BJ (cell line): ENCODE data around the gene CIDEB. TPM values are rescaled to one million over a fixed set of nuclear protein-coding genes. Genes with fewer than 3 reads are reported as not detected.

Experiments used
- CTCF ChIA-PET: fragments of 350-600 bp; formaldehyde crosslinking; extraction: SDS; loops from one replicate; lab custom pipeline; 2021; ENCODE audit warnings: antibody characterized with exemption, inconsistent platforms; lab: Yijun Ruan, JAX
- POLR2A ChIA-PET: fragments of 300-600 bp; sonication (Branson Sonifier 250); formaldehyde crosslinking; extraction: SDS; loops from one replicate; lab custom pipeline; 2021; ENCODE audit warnings: antibody characterized with exemption; lab: Charles Lee
- DNase-seq: peaks from one replicate; pipeline ENCODE4 v3.0.0-alpha.2; 2011; ENCODE audit warnings: low read depth
- H3K27me3 ChIP-seq: 2 replicates; pipeline ENCODE4 v1.6.0; 2011; ENCODE audit warnings: low read length; ENCODE audit not compliant: control insufficient read depth, insufficient read depth
- H3K36me3 ChIP-seq: 2 replicates; pipeline ENCODE4 v1.5.1; 2011; ENCODE audit warnings: low read length; ENCODE audit not compliant: control insufficient read depth, insufficient read depth
- H3K4me3 ChIP-seq: 2 replicates; pipeline ENCODE4 v1.5.1; 2011; ENCODE audit warnings: low read depth, mild to moderate bottlenecking, control low read depth, low read length
- CTCF ChIP-seq: IDR thresholded peaks from 2 replicates; pipeline ENCODE4 v1.5.1; 2011; ENCODE audit warnings: low read depth, mild to moderate bottlenecking, control low read depth, inconsistent platforms, low read length, moderate library complexity; ENCODE audit not compliant: insufficient read depth
- polyA plus RNA-seq: library from polyadenylated mRNA; depleted of rRNA; stranded (reverse); fragments of >200 nt; gene quantifications from 2 replicates; pipeline ENCODE4 v1.2.3, GENCODE V29; 2011

CIDEB gene
- polyA plus RNA-seq, 1 experiment = 0.98 TPM

DNA sequence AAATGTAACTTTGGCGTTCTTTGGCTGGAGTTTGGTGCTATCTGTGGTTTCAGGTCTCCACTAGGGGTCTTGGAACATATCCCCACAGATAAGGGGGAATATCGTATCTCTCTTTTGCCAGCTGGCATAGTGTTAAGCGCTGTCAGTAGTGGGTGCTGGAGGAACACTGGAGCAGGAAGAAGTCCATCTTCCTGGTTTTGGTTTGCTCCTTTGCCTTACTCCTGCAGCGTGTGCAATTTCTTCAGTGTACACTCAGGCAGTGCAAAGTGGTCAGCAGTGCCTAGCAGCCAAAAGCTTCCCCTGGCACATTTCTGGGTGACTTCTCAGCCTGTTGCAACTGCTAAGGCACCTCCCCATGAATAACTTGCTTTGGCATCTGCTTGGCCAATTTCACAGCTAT is 43.7 kb upstream of the CIDEB start:
- no peak overlapping the region for H3K4me3 ChIP-seq
- ChIA-PET POLR2A (interaction anchor here (0.6 to 0.9 kb wide), 2 partner anchors 14 to 15 kb away, joined by 3 to 8 read pairs; no protein-coding TSS in a partner anchor), CTCF (interaction anchor here (0.8 to 4.2 kb wide), 9 partner anchors 11 to 86 kb away, joined by 3 to 42 read pairs (median 12); partner anchors contain the start of genes ADCY4, CBLN3, KHNYN and NFATC4)
- peak; percentile 18 for TF ChIP-seq CTCF
- DNase-seq = no peak
- H3K27me3 ChIP-seq = peaks cover 6% of the 10 kb centered on the region; the same call in 1 of the 2 replicates
- H3K36me3 ChIP-seq = no peaks in the 10 kb centered on the region

GRCh38 chr14:24349742-24350141 is 42.0 kb upstream of the CIDEB start:
- no peak for DNase-seq
- H3K4me3 ChIP-seq = no peak overlapping the region
- ChIA-PET POLR2A (no interaction called here), CTCF (interaction anchor here (3.6 to 4.2 kb wide), 4 partner anchors 10 to 82 kb away, joined by 22 to 42 read pairs (median 32); partner anchors contain the start of genes ADCY4, CBLN3, KHNYN and RIPK3)
- no peaks in the 10 kb centered on the region for H3K36me3 ChIP-seq
- TF ChIP-seq CTCF = no peak
- peaks cover 6% of the 10 kb centered on the region; the same call in 1 of the 2 replicates for H3K27me3 ChIP-seq

GRCh38 chr14:24348186-24348585 is 40.4 kb upstream of the CIDEB start:
- CTCF ChIA-PET = interaction anchor here (0.6 to 5.6 kb wide), 9 partner anchors 10 to 585 kb away, joined by 3 to 41 read pairs (median 4); no protein-coding TSS in a partner anchor
- H3K4me3 ChIP-seq = no peak overlapping the region
- TF ChIP-seq CTCF = no peak
- POLR2A ChIA-PET = no interaction called here
- no peak for DNase-seq
- no peaks in the 10 kb centered on the region for H3K36me3 ChIP-seq
- H3K27me3 ChIP-seq = peaks cover 6% of the 10 kb centered on the region; the same call in 1 of the 2 replicates

DNA sequence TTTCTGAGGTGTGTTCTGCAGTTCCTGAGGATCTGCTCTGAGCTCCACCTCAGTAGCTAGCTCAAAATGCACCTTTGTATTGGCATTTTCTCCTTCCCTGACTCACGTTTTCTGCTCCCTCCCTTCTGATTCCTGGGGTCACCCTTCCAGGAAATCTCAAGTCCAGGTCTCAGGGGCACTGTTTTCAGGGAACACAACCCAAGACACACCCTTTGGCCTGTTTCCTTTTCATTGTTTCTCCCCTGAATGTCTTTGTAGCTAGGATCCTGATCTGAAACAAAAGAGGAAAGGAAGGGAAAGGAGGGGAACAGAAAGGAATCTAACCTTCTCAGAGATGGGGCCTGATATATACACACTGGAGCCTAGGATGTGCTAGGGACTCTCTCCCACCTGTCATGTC is 39.4 kb upstream of the CIDEB start:
- TF ChIP-seq CTCF = no peak
- H3K36me3 ChIP-seq = no peaks in the 10 kb centered on the region
- H3K4me3 ChIP-seq = no peak overlapping the region
- no peak for DNase-seq
- ChIA-PET POLR2A (no interaction called here), CTCF (interaction anchor here (0.9 to 5.6 kb wide), 11 partner anchors 9 to 90 kb away, joined by 3 to 41 read pairs (median 5); partner anchors contain the start of gene CIDEB)
- peaks cover 6% of the 10 kb centered on the region; the same call in 1 of the 2 replicates for H3K27me3 ChIP-seq

GRCh38 chr14:24343795-24344660 is 36.3 kb upstream of the CIDEB start:
- Histone ChIP-seq H3K27me3 (peaks cover 5% of the 10 kb centered on the region), H3K36me3 (no peaks in the 10 kb centered on the region), H3K4me3 (no peak overlapping the region)
- no peak for DNase-seq
- CTCF ChIA-PET = interaction anchor here (0.7 to 5.6 kb wide), 3 partner anchors 11 to 88 kb away, joined by 3 to 41 read pairs (median 7); no protein-coding TSS in a partner anchor
- TF ChIP-seq CTCF = no peak
- POLR2A ChIA-PET = no interaction called here
